A673 (cell line): Measurements from ENCODE around the gene RPL31.

Source experiments
- CTCF ChIP-seq: fragments of 300-800, 200-600 bp; sonication (generic); conservative IDR thresholded peaks from 2 replicates; pipeline ENCODE4 v1.5.1; 2017; ENCODE audit warnings: low read depth, mild to moderate bottlenecking, antibody characterized with exemption, low read length, moderate library complexity, mixed read lengths
- EZH2 ChIP-seq: fragments of 200-600 bp; sonication (generic); IDR thresholded peaks from 2 replicates; pipeline ENCODE4 v1.6.1; 2017; ENCODE audit warnings: borderline replicate concordance, low read depth, mild to moderate bottlenecking, mixed read lengths, antibody characterized with exemption, low read length; ENCODE audit not compliant: poor library complexity, severe bottlenecking

GRCh38 chr2:100982431-100982861 lies 19.6 kb upstream of the RPL31 start:
- TF ChIP-seq CTCF = no peak
- TF ChIP-seq EZH2 = no peak
